Erythroblast (primary cell): Measurements from ENCODE around the gene RPS29.
"Not testable (repeated sequence)": the region's sequence is repeated elsewhere in the genome, so short reads cannot be mapped to it uniquely, and the experiment has no call there.

Experiments used
- DNase-seq, 2 experiments: peaks; one replicate each; lab custom pipeline; 2025; lab: John Stamatoyannopoulos, UW
- GATA1 ChIP-seq: IDR thresholded peaks from 2 replicates; pipeline ENCODE4 v1.6.1; 2011; ENCODE audit warnings: low read depth, mild to moderate bottlenecking, control low read depth, low read length, moderate library complexity
- POLR2A ChIP-seq: IDR thresholded peaks from 2 replicates; pipeline ENCODE4 v1.6.1; 2011; ENCODE audit warnings: mild to moderate bottlenecking, low read length

The RPS29 gene

GRCh38 chr14:49585803-49586672 is at the start of gene RPS29:
Gene RPS29 (minus strand): TSS chr14:49586380. CDS start chr14:49586346, 34 bp downstream.
- peak; percentile 99 to 100 for DNase-seq
- TF ChIP-seq GATA1 (no peak), POLR2A (peak; percentile 98)

GRCh38 chr14:49634547-49635334 is 48.6 kb upstream of the RPS29 start, which contains the start of gene DNAAF2:
Gene DNAAF2 (minus strand): TSS chr14:49635244. CDS start chr14:49635149, 95 bp downstream.
- TF ChIP-seq GATA1 (no peak), POLR2A (no peak)
- peak; percentile 83 to 87 for DNase-seq

DNA sequence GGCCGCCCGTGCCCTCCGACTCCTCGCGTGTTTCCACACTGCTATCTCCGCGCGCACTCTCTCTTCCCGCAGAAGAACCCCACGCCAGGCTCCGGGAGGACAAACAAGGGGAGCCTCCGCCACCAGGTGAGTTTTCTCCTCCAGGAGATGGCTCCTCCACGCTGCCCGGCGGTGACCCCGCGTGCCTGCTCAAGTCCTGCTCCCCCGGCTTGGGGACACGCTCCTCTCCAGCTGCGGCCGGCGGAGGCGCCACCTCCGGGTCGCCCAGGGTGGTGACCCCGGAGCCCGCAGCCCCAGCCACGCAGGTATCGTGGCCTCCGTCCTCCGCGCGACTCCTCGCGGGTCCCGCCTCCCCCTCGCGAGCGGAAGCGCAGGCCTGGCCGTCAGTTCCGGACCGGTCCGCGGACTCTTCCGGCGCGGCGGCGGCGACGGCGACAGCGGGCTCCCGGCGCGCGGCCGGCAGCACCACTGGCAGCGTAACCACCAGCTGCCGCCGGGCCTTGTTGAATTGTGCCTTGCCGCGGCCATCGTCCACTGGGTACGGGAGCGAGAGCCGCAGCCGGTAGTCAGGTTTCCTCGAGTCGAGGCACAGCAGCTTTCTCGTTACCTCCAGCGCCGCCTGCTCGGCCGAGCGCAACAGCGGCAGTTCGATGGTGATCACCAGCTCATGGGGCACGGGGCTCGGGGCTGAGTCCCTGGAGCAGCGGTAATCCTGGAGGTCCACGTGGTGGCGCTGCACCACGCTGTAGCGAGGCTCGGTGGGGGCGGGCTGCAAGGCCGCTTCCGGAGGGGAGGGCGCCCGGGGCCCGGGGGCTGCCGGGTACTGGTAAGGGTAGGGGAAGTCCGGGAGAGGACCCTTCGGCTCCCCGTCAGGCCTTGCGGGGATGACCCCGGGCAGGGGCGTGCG is 47.7 kb upstream of the RPS29 start:
- DNase-seq, result peak; percentile 93 to 96
- TF ChIP-seq GATA1 (no peak), POLR2A (peak; percentile 92)

- no peak for TF ChIP-seq GATA1
- no peak for TF ChIP-seq POLR2A
- no peak for DNase-seq
Observed at GRCh38 chr14:49623941-49624839, 38.0 kb upstream of the RPS29 start.

GRCh38 chr14:49623387-49623786 is 37.2 kb upstream of the RPS29 start:
- DNase-seq, result no peak
- TF ChIP-seq POLR2A (no peak), GATA1 (no peak)

DNA sequence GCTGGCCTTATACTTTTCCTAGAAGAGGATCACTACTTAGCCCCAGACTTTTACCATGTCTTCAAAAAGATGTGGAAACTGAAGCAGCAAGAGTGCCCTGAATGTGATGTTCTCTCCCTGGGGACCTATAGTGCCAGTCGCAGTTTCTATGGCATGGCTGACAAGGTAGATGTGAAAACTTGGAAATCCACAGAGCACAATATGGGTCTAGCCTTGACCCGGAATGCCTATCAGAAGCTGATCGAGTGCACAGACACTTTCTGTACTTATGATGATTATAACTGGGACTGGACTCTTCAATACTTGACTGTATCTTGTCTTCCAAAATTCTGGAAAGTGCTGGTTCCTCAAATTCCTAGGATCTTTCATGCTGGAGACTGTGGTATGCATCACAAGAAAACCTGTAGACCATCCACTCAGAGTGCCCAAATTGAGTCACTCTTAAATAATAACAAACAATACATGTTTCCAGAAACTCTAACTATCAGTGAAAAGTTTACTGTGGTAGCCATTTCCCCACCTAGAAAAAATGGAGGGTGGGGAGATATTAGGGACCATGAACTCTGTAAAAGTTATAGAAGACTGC is 35.9 kb upstream of the RPS29 start:
- TF ChIP-seq GATA1 (no peak), POLR2A (no peak)
- no peak for DNase-seq

GRCh38 chr14:49621114-49621881 is 35.1 kb upstream of the RPS29 start:
- peak; percentile 82 to 90 for DNase-seq
- TF ChIP-seq GATA1 (no peak), POLR2A (no peak)

DNA sequence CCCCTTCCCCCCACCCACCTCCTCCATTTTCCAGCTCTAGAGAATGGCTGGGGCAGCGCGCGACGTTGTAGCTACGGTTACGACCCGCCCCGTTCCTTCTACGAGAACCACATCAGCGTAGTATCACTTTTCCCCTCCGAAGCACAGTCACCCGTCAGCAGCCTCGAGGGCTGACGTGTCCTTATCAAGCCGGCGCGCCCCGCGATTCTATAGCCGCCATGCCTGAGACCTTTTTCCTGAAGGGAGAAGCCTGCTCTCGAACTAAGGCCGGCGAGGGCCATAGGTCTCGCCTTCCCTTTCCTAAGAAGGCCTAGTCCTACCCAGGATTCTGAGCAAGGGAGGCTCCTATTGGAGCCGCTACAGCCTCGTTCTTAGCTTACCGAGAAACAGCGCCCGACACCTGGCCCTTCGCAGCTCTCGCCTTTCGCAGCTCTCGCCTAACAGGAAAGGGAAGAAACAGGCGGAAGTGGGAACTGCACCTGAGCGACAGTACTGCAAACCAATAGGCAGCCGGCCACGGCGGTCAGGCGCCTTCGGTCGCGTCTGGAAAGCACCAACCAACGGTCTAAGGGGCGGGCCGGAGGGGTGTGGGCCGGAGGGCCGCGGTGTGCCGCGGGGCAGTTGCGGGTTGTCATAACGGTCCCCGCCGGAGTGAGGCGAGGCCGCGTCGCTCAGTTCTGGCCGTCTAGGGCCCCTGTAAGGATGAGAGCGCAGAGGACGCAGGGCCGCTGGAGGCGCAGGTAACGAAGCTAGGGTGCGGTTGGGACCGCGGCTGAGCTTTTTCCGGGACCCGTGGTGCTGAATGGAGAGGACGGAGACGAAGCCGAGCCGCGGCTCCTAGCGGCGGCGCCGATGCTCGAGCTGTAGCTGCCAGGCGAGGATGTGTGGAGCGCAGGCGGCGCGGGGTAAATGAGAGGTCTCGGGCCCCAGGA is 34.3 kb upstream of the RPS29 start, which contains the start of the genes MGAT2 and RPL36AL:
Gene MGAT2, plus strand, starts transcription at position 618 of the 932 bp plus-strand sequence. CDS start 470 bp downstream, outside the sequence.
Gene RPL36AL, minus strand, starts transcription at position 445 of the 932 bp plus-strand sequence. CDS start 1,522 bp downstream, outside the sequence.
- DNase-seq, result peak; percentile 98
- peak; percentile 100 for TF ChIP-seq POLR2A
- no peak for TF ChIP-seq GATA1

DNA sequence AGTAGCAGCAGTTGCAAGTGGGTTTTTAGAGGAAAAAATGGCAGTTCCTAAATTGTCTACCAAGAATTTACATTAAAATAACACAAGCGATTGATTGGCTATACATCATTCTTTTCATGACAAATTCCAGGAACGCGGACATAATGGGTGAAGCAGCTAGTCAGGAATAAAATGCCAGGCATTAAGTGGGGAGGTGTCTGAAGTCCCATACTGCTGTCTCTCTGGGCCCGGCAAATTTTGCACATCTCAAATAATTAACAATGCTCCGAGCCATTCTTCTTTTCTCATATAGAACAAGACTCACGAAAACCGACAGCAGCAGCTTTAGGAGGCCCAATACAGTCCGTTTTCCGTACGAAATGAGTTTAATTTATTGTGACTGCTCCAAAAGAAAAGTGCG is 33.5 kb upstream of the RPS29 start:
- TF ChIP-seq GATA1, result no peak
- TF ChIP-seq POLR2A, result no peak
- DNase-seq, result no peak

- DNase-seq, result not testable (repeated sequence)
Observed at GRCh38 chr14:49619273-49619672, 33.1 kb upstream of the RPS29 start.
